ENCODE data around the gene SIN3B. TPM values are rescaled to one million over a fixed set of nuclear protein-coding genes. Genes with fewer than 3 reads are reported as not detected.
A peak's percentile ranks its signal among the peaks of the same experiment; 100 is the strongest.
"Not testable (repeated sequence)": the region's sequence is repeated elsewhere in the genome, so short reads cannot be mapped to it uniquely, and the experiment has no call there.

Gene SIN3B
- total RNA-seq, 3 donors from 2014 or later (not counting 1 experiment from before 2014, with no cell fraction given): 58.4 to 70.1 (median 60.2) TPM

GRCh38 chr19:16872728-16873127 lies 43.5 kb downstream of the SIN3B start:
- Histone ChIP-seq H3K4me3 (ENCODE audit: low read length) (no peak overlapping the region), H3K27ac (ENCODE audit: low read length) (no peak overlapping the region), H3K27me3 (ENCODE audit: control insufficient read depth, insufficient read depth, low read length) (no peaks in the 10 kb centered on the region), H3K4me1 (ENCODE audit: control insufficient read depth, insufficient read depth, low read length) (peaks cover 28% of the 10 kb centered on the region), H3K36me3 (ENCODE audit: control insufficient read depth, insufficient read depth, low read length) (peaks cover 46% of the 10 kb centered on the region), H3K9me3 (ENCODE audit: control insufficient read depth, insufficient read depth, low read length) (peaks cover 4% of the 10 kb centered on the region)
- H3K36me3 Mint-ChIP-seq: peaks cover 10% of the 10 kb centered on the region
- peaks cover 23 to 42% of the 10 kb centered on the region in 2 donors for H3K4me1 Mint-ChIP-seq
- no peak overlapping the region for H3K27ac Mint-ChIP-seq
- no peak overlapping the region for H3K4me3 Mint-ChIP-seq
- DNase-seq (no peak), ATAC-seq (no peak)
- H3K9me3 Mint-ChIP-seq: peaks cover 0 to 9% of the 10 kb centered on the region in 2 donors
- 97% methylated on average over 21 of the region's 21 CpGs for WGBS (ENCODE audit: insufficient coverage)
- H3K27me3 Mint-ChIP-seq (ENCODE audit: low read depth in 2 of 2): no peaks in the 10 kb centered on the region
- TF ChIP-seq, protein P1, sequence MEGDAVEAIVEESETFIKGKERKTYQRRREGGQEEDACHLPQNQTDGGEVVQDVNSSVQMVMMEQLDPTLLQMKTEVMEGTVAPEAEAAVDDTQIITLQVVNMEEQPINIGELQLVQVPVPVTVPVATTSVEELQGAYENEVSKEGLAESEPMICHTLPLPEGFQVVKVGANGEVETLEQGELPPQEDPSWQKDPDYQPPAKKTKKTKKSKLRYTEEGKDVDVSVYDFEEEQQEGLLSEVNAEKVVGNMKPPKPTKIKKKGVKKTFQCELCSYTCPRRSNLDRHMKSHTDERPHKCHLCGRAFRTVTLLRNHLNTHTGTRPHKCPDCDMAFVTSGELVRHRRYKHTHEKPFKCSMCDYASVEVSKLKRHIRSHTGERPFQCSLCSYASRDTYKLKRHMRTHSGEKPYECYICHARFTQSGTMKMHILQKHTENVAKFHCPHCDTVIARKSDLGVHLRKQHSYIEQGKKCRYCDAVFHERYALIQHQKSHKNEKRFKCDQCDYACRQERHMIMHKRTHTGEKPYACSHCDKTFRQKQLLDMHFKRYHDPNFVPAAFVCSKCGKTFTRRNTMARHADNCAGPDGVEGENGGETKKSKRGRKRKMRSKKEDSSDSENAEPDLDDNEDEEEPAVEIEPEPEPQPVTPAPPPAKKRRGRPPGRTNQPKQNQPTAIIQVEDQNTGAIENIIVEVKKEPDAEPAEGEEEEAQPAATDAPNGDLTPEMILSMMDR (IDR thresholded peaks at IDR 0.05): no peak
- intact Hi-C loops (cut with micrococcal nuclease): no loop called here

DNA sequence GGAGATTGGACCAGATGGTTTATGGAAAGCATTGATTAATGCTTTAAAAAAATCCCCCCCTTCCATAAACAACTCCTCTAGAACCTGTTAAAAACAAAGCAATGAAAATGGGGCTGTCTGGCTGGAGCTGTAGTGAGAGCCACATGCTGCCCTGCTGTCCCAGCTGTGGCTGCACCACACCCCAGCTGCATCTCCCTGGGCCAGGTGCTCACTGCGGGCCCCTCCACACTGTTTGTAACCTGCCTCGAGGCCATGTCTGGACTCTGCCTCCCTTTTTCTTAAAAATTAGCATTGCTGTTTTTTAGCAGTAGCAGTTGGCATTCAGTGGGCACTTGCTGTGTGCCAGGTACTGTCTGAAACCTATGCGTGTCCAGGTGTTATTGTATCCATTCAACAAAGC lies 44.4 kb downstream of the SIN3B start:
- H3K27ac Mint-ChIP-seq: peak overlapping the region; percentile 84 to 90
- no peak for DNase-seq
- H3K4me3 ChIP-seq (ENCODE audit: low read length): no peak overlapping the region
- H3K36me3 Mint-ChIP-seq: peaks cover 10% of the 10 kb centered on the region
- peaks cover 25 to 41% of the 10 kb centered on the region in 2 donors for H3K4me1 Mint-ChIP-seq
- no peak overlapping the region for H3K27ac ChIP-seq (ENCODE audit: low read length)
- WGBS (ENCODE audit: insufficient coverage): 97% methylated on average over 3 of the region's 3 CpGs
- peaks cover 46% of the 10 kb centered on the region for H3K36me3 ChIP-seq (ENCODE audit: control insufficient read depth, insufficient read depth, low read length)
- TF ChIP-seq, protein P1 (IDR thresholded peaks at IDR 0.05): no peak
- peaks cover 0 to 9% of the 10 kb centered on the region in 2 donors for H3K9me3 Mint-ChIP-seq
- peaks cover 4% of the 10 kb centered on the region for H3K9me3 ChIP-seq (ENCODE audit: control insufficient read depth, insufficient read depth, low read length)
- H3K27me3 ChIP-seq (ENCODE audit: control insufficient read depth, insufficient read depth, low read length): no peaks in the 10 kb centered on the region
- peaks cover 36% of the 10 kb centered on the region for H3K4me1 ChIP-seq (ENCODE audit: control insufficient read depth, insufficient read depth, low read length)
- ATAC-seq: no peak
- no peaks in the 10 kb centered on the region for H3K27me3 Mint-ChIP-seq (ENCODE audit: low read depth in 2 of 2)
- no peak overlapping the region for H3K4me3 Mint-ChIP-seq
- intact Hi-C loops (cut with micrococcal nuclease): no loop called here

GRCh38 chr19:16874250-16874977 lies 45.2 kb downstream of the SIN3B start:
- Histone ChIP-seq H3K36me3 (ENCODE audit: control insufficient read depth, insufficient read depth, low read length) (peaks cover 52% of the 10 kb centered on the region), H3K9me3 (ENCODE audit: control insufficient read depth, insufficient read depth, low read length) (peaks cover 4% of the 10 kb centered on the region), H3K4me3 (ENCODE audit: low read length) (no peak overlapping the region), H3K4me1 (ENCODE audit: control insufficient read depth, insufficient read depth, low read length) (peaks cover 44% of the 10 kb centered on the region), H3K27ac (ENCODE audit: low read length) (peak overlapping the region; percentile 58), H3K27me3 (ENCODE audit: control insufficient read depth, insufficient read depth, low read length) (no peaks in the 10 kb centered on the region)
- DNase-seq (no peak), ATAC-seq (peak in 1 of 3 donors; percentile 10)
- Mint-ChIP-seq H3K4me1 (peaks cover 25 to 41% of the 10 kb centered on the region in 2 donors), H3K9me3 (peaks cover 0 to 9% of the 10 kb centered on the region in 2 donors), H3K4me3 (no peak overlapping the region), H3K27ac (peak overlapping the region; percentile 84 to 90), H3K36me3 (peaks cover 10% of the 10 kb centered on the region), H3K27me3 (ENCODE audit: low read depth in 2 of 2) (no peaks in the 10 kb centered on the region)
- intact Hi-C loops (cut with micrococcal nuclease): no loop called here
- TF ChIP-seq, protein P1 (IDR thresholded peaks at IDR 0.05): no peak
- WGBS (ENCODE audit: insufficient coverage): 93% methylated on average over 1 of the region's 1 CpG

GRCh38 chr19:16874978-16875299 lies 45.7 kb downstream of the SIN3B start:
- H3K27ac ChIP-seq (ENCODE audit: low read length): peak overlapping the region; percentile 58
- peaks cover 49% of the 10 kb centered on the region for H3K36me3 ChIP-seq (ENCODE audit: control insufficient read depth, insufficient read depth, low read length)

More at GRCh38 chr19:16874978-16875299, 45.7 kb downstream of the SIN3B start:
- DNase-seq; H3K27me3 Mint-ChIP-seq (ENCODE audit: low read depth in 2 of 2); H3K27me3 ChIP-seq (ENCODE audit: control insufficient read depth, insufficient read depth, low read length); H3K4me3 Mint-ChIP-seq; H3K9me3 Mint-ChIP-seq; H3K4me3 ChIP-seq (ENCODE audit: low read length); H3K36me3 Mint-ChIP-seq; intact Hi-C loops (cut with micrococcal nuclease); ATAC-seq; H3K9me3 ChIP-seq (ENCODE audit: control insufficient read depth, insufficient read depth, low read length): not testable (repeated sequence)
- peaks cover 44% of the 10 kb centered on the region for H3K4me1 ChIP-seq (ENCODE audit: control insufficient read depth, insufficient read depth, low read length)
- peaks cover 25 to 42% of the 10 kb centered on the region in 2 donors for H3K4me1 Mint-ChIP-seq
- H3K27ac Mint-ChIP-seq: peak overlapping the region; percentile 84 to 90
